ENCODE data around the gene SEMA3E. TPM values are rescaled to one million over a fixed set of nuclear protein-coding genes. Genes with fewer than 3 reads are reported as not detected.
A peak's percentile ranks its signal among the peaks of the same experiment; 100 is the strongest.

SEMA3E gene
- total RNA-seq, 1 donor from 2014 or later: 4.6 TPM

- no peak for TF ChIP-seq EZH2 (IDR thresholded peaks at IDR 0.05; ENCODE audit: insufficient read depth, low read length)
- TF ChIP-seq, protein P1, sequence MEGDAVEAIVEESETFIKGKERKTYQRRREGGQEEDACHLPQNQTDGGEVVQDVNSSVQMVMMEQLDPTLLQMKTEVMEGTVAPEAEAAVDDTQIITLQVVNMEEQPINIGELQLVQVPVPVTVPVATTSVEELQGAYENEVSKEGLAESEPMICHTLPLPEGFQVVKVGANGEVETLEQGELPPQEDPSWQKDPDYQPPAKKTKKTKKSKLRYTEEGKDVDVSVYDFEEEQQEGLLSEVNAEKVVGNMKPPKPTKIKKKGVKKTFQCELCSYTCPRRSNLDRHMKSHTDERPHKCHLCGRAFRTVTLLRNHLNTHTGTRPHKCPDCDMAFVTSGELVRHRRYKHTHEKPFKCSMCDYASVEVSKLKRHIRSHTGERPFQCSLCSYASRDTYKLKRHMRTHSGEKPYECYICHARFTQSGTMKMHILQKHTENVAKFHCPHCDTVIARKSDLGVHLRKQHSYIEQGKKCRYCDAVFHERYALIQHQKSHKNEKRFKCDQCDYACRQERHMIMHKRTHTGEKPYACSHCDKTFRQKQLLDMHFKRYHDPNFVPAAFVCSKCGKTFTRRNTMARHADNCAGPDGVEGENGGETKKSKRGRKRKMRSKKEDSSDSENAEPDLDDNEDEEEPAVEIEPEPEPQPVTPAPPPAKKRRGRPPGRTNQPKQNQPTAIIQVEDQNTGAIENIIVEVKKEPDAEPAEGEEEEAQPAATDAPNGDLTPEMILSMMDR (IDR thresholded peaks at IDR 0.05; ENCODE audit: insufficient read depth, low read depth, low read length): no peak
- H3K27ac Mint-ChIP-seq (ENCODE audit: unreplicated experiment): no peak overlapping the region
- peaks cover 4% of the 10 kb centered on the region for H3K4me1 Mint-ChIP-seq (ENCODE audit: low read depth, unreplicated experiment)
- peaks cover 4% of the 10 kb centered on the region for H3K9me3 Mint-ChIP-seq (ENCODE audit: unreplicated experiment)
- no peak overlapping the region for H3K4me3 Mint-ChIP-seq (ENCODE audit: unreplicated experiment)
- H3K4me2 ChIP-seq (ENCODE audit: low read length): no peak overlapping the region
- DNase-seq (ENCODE audit: low read depth) (no peak), FAIRE-seq (no peak)
- no peaks in the 10 kb centered on the region for H4K20me1 ChIP-seq (ENCODE audit: insufficient read depth, low read length)
- no peaks in the 10 kb centered on the region for H3K27me3 ChIP-seq (ENCODE audit: insufficient read depth, low read length)
- no peak overlapping the region for H3K9ac ChIP-seq (ENCODE audit: low read length)
- no peaks in the 10 kb centered on the region for H3K79me2 ChIP-seq (ENCODE audit: insufficient read depth, low read length)
- H3K4me1 ChIP-seq (ENCODE audit: insufficient read depth, low read length): no peaks in the 10 kb centered on the region
- H2AFZ ChIP-seq (ENCODE audit: low read depth, low read length): no peak overlapping the region
- H3K4me3 ChIP-seq (ENCODE audit: insufficient read depth, low read depth, low read length): no peak overlapping the region
- no peaks in the 10 kb centered on the region for H3K27me3 Mint-ChIP-seq (ENCODE audit: low read depth, unreplicated experiment)
- H3K36me3 ChIP-seq (ENCODE audit: insufficient read depth, low read length): no peaks in the 10 kb centered on the region
- no peaks in the 10 kb centered on the region for H3K36me3 Mint-ChIP-seq (ENCODE audit: low read depth, unreplicated experiment)
- no peak overlapping the region for H3K27ac ChIP-seq (ENCODE audit: low read depth, low read length)
- H3K9me3 ChIP-seq (ENCODE audit: insufficient read depth, low read depth, low read length): no peaks in the 10 kb centered on the region
These were observed 31.1 kb downstream of the SEMA3E start for GRCh38 chr7:83617858-83618257.

DNA sequence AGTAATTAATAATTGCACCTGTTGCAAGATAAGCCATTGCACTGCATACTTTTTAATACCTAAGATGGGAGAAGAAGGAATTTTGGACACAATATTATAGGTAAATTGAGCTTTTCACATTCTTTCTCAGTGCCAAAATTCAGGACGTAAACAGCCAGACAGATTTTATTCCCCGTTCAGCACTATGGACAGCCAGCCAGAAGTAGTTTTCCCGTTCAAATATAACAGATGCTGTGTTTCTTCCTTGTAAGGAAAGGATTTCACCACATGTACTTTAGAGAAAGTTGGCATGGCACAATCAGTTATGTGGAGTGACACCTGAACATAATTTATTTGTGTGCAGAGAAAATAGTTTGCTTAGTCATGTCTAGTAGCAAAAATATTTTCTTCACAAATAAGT lies 34.8 kb downstream of the SEMA3E start:
- H3K27me3 ChIP-seq (ENCODE audit: insufficient read depth, low read length): no peaks in the 10 kb centered on the region
- H3K36me3 Mint-ChIP-seq (ENCODE audit: low read depth, unreplicated experiment): no peaks in the 10 kb centered on the region
- H3K27ac ChIP-seq (ENCODE audit: low read depth, low read length): no peak overlapping the region
- DNase-seq (ENCODE audit: low read depth): peak; percentile 8
- H3K36me3 ChIP-seq (ENCODE audit: insufficient read depth, low read length): no peaks in the 10 kb centered on the region
- H3K27me3 Mint-ChIP-seq (ENCODE audit: low read depth, unreplicated experiment): no peaks in the 10 kb centered on the region
- no peak overlapping the region for H3K4me3 Mint-ChIP-seq (ENCODE audit: unreplicated experiment)
- H3K9me3 ChIP-seq (ENCODE audit: insufficient read depth, low read depth, low read length): no peaks in the 10 kb centered on the region
- H3K4me1 ChIP-seq (ENCODE audit: insufficient read depth, low read length): no peaks in the 10 kb centered on the region
- H3K27ac Mint-ChIP-seq (ENCODE audit: unreplicated experiment): no peak overlapping the region
- peaks cover 7% of the 10 kb centered on the region for H3K4me1 Mint-ChIP-seq (ENCODE audit: low read depth, unreplicated experiment)
- FAIRE-seq: no peak
- H3K79me2 ChIP-seq (ENCODE audit: insufficient read depth, low read length): no peaks in the 10 kb centered on the region
- H3K4me2 ChIP-seq (ENCODE audit: low read length): no peak overlapping the region
- H3K4me3 ChIP-seq (ENCODE audit: insufficient read depth, low read depth, low read length): no peak overlapping the region
- no peak overlapping the region for H2AFZ ChIP-seq (ENCODE audit: low read depth, low read length)
- H4K20me1 ChIP-seq (ENCODE audit: insufficient read depth, low read length): no peaks in the 10 kb centered on the region
- H3K9me3 Mint-ChIP-seq (ENCODE audit: unreplicated experiment): no peaks in the 10 kb centered on the region
- H3K9ac ChIP-seq (ENCODE audit: low read length): no peak overlapping the region
- TF ChIP-seq EZH2 (IDR thresholded peaks at IDR 0.05; ENCODE audit: insufficient read depth, low read length): no peak
- TF ChIP-seq, protein P1 (IDR thresholded peaks at IDR 0.05; ENCODE audit: insufficient read depth, low read depth, low read length): no peak

DNA sequence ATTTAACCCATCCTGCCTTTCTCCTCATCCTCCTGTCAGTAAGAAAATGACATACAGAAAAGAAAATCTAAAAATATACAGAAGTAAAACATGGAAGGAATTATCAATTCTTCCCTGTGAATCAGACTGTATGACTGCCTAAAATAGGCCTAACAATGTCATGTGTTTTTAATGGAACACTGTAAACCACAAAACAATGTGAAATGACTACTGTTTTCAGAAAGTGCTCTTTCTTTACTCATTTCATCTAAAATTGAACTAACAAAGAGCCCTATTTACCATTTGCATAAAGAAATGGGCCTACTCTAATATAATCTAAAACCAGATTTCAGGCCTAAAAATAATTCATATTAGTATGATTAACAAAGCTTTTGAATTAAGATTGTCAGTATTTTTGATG lies 35.7 kb downstream of the SEMA3E start:
- no peaks in the 10 kb centered on the region for H3K27me3 Mint-ChIP-seq (ENCODE audit: low read depth, unreplicated experiment)
- no peak overlapping the region for H3K27ac ChIP-seq (ENCODE audit: low read depth, low read length)
- peak overlapping the region; percentile 29 for H3K27ac Mint-ChIP-seq (ENCODE audit: unreplicated experiment)
- H3K9ac ChIP-seq (ENCODE audit: low read length): no peak overlapping the region
- H3K4me1 ChIP-seq (ENCODE audit: insufficient read depth, low read length): no peaks in the 10 kb centered on the region
- TF ChIP-seq EZH2 (IDR thresholded peaks at IDR 0.05; ENCODE audit: insufficient read depth, low read length): no peak
- TF ChIP-seq, protein P1 (IDR thresholded peaks at IDR 0.05; ENCODE audit: insufficient read depth, low read depth, low read length): no peak
- DNase-seq (ENCODE audit: low read depth): peak; percentile 25
- H3K4me1 Mint-ChIP-seq (ENCODE audit: low read depth, unreplicated experiment): peaks cover 7% of the 10 kb centered on the region
- no peak overlapping the region for H3K4me3 ChIP-seq (ENCODE audit: insufficient read depth, low read depth, low read length)
- H3K4me3 Mint-ChIP-seq (ENCODE audit: unreplicated experiment): no peak overlapping the region
- H2AFZ ChIP-seq (ENCODE audit: low read depth, low read length): no peak overlapping the region
- no peaks in the 10 kb centered on the region for H3K36me3 ChIP-seq (ENCODE audit: insufficient read depth, low read length)
- no peak overlapping the region for H3K4me2 ChIP-seq (ENCODE audit: low read length)
- no peaks in the 10 kb centered on the region for H3K27me3 ChIP-seq (ENCODE audit: insufficient read depth, low read length)
- no peaks in the 10 kb centered on the region for H4K20me1 ChIP-seq (ENCODE audit: insufficient read depth, low read length)
- H3K79me2 ChIP-seq (ENCODE audit: insufficient read depth, low read length): no peaks in the 10 kb centered on the region
- no peak for FAIRE-seq
- no peaks in the 10 kb centered on the region for H3K9me3 Mint-ChIP-seq (ENCODE audit: unreplicated experiment)
- H3K36me3 Mint-ChIP-seq (ENCODE audit: low read depth, unreplicated experiment): no peaks in the 10 kb centered on the region
- H3K9me3 ChIP-seq (ENCODE audit: insufficient read depth, low read depth, low read length): no peaks in the 10 kb centered on the region

Data from astrocyte (in vitro differentiated cells and primary cell).